SK-N-SH treated with all-trans-retinoic acid at 6 μM for 48 hours (cell line): Measurements from ENCODE around the gene FBXO42.

Source experiments
- BACH2 ChIP-seq: fragments of 250-450 bp; sonication (Bioruptor Pico); IDR thresholded peaks from 2 replicates; pipeline ENCODE4 v1.9.0; 2021; ENCODE audit warnings: mild to moderate bottlenecking, borderline replicate concordance
- CSDC2 ChIP-seq: fragments of 250-450 bp; sonication (Bioruptor Pico); IDR thresholded peaks from 2 replicates; pipeline ENCODE4 v1.5.0; 2020; ENCODE audit warnings: mild to moderate bottlenecking, moderate library complexity
- PATZ1 ChIP-seq: fragments of 250-450 bp; sonication (Bioruptor Pico); IDR thresholded peaks from 2 replicates; pipeline ENCODE4 v1.8.0; 2020; ENCODE audit warnings: mild to moderate bottlenecking, moderate library complexity, borderline replicate concordance
- RARB ChIP-seq: fragments of 250-450 bp; sonication (Bioruptor Pico); IDR thresholded peaks from 2 replicates; pipeline ENCODE4 v1.8.0; 2021; ENCODE audit warnings: mild to moderate bottlenecking, moderate library complexity

- no peak for TF ChIP-seq CSDC2 (CRISPR knock-in tag)
- TF ChIP-seq BACH2 (CRISPR knock-in tag) = no peak
- TF ChIP-seq PATZ1 = no peak
- no peak for TF ChIP-seq RARB
These were observed 94.3 kb downstream of the FBXO42 start for GRCh38 chr1:16257968-16258367.
